Upper lobe of left lung (tissue), 4 donors: Measurements from ENCODE around the gene SNX13.

Source experiments
- EP300 ChIP-seq, 4 donors: sonication (generic); formaldehyde crosslinking; IDR thresholded peaks; one replicate each; pipeline ENCODE4 v1.5.1; 2017; ENCODE audit warnings: antibody characterized with exemption in 4 of 4, control low read depth in 2 of 4
- POLR2A ChIP-seq, 4 donors: fragments of 450-650 bp; IDR thresholded peaks; one replicate each; pipeline ENCODE4 v1.5.1; 2016 to 2017; ENCODE audit warnings: antibody characterized with exemption in 4 of 4, mild to moderate bottlenecking in 2 of 4
- POLR2AphosphoS5 ChIP-seq, 2 donors: sonication (generic); formaldehyde crosslinking; IDR thresholded peaks; one replicate each; pipeline ENCODE4 v1.5.1; 2017; ENCODE audit warnings: antibody characterized with exemption in 2 of 2
- TF ChIP-seq, protein P1 (sequence below), 6 experiments: fragments of 450-650 bp in 4 of 6; fragments of 200-600 bp in 2 of 6; sonication (generic) in 2 of 6; IDR thresholded peaks; one replicate each; pipeline ENCODE4 v1.5.1; 2016 to 2019; ENCODE audit warnings: antibody characterized with exemption in 6 of 6

DNA sequence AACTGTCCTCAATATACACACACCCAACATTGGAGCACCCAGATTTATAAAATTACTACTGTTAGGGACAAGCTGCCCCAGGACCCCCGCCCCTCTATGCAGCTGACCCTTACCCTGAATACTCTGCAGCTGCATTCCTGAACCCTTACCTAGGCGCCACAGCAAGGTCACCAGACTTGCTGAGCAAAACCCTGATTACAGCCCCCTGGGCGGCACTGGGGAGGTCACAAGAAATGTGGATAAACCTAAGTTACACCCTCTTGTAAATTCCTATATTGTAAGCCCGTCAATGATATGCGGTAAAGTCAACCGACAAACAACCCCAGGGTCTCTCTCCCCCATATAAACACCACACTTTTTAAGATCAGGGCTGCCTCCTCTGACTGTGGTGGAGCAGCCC, 25.1 kb downstream of the SNX13 start:
- TF ChIP-seq, protein P1, sequence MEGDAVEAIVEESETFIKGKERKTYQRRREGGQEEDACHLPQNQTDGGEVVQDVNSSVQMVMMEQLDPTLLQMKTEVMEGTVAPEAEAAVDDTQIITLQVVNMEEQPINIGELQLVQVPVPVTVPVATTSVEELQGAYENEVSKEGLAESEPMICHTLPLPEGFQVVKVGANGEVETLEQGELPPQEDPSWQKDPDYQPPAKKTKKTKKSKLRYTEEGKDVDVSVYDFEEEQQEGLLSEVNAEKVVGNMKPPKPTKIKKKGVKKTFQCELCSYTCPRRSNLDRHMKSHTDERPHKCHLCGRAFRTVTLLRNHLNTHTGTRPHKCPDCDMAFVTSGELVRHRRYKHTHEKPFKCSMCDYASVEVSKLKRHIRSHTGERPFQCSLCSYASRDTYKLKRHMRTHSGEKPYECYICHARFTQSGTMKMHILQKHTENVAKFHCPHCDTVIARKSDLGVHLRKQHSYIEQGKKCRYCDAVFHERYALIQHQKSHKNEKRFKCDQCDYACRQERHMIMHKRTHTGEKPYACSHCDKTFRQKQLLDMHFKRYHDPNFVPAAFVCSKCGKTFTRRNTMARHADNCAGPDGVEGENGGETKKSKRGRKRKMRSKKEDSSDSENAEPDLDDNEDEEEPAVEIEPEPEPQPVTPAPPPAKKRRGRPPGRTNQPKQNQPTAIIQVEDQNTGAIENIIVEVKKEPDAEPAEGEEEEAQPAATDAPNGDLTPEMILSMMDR (IDR thresholded peaks at IDR 0.05), result no peak
- TF ChIP-seq POLR2A (IDR thresholded peaks at IDR 0.05) (no peak), POLR2AphosphoS5 (IDR thresholded peaks at IDR 0.05) (no peak), EP300 (IDR thresholded peaks at IDR 0.05) (no peak)
